GM18861 (cell line): ENCODE results near the gene CNTNAP2.

ENCODE experiments used
- ATAC-seq: cut with Tn5 transposase; IDR thresholded peaks from one replicate; pipeline ENCODE4 v1.9.1; 2021; ENCODE audit not compliant: unreplicated experiment

The CNTNAP2 gene

DNA sequence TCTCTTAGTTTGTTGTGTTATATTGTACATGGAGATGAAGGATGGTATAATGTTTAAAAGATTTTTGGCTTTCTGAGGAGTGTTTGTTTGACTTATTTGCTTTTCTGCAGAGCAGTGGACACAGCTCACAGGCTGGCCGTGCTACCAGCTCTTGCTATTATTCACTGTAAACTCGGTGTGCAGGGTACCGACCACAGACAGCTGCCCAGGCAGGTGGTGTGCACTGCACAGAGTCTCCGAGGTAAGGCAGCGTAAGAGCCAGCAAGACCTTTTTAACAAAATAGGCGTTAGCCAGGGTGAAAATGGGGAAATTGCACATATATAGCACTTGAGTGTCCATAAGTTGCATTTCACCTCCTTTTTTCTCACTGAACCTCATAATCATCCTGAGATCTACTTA is 438.0 kb downstream of the CNTNAP2 start:
- ATAC-seq: no peak

DNA sequence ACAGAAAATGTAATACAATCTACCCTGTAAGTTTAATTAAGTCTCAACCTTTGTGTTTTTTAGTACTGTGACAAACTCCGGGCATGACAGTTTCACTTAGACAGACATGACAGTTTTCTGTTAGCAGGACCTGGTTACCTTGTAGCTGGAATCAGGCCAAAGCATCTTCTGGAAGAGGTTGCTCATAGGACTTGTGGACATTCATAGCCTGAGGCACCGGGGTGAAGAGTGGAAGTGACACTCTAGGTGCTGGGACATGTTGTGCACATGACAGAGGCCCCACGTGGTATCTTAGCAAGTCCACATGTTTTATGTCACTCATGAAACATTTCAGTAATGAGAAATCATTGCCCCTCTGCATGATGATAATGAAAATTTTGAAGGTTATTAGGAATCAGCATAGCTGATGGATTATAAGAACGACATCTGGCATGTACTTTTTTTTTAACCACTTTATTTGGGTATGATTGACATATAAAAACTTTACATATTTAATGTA is 441.4 kb downstream of the CNTNAP2 start:
- no peak for ATAC-seq

DNA sequence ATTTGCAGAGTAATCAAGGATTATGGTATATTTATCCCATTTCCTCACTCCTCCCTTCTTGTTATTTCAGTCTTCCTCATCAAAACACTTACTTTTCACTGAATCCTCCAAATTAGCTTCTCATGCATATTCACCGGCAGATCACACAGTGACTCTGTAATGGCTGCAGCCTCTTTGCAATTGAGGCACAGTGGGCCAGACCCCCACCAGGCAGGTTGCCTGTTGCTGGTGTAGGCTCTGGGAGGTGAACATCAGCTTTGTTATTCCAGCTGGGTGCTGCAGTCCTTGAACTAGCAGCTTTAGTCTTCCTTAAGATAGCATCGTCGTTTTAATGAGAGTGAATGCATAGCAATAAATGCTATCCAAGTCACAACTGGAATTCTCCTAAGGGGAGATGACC is 449.3 kb downstream of the CNTNAP2 start:
- no peak for ATAC-seq

DNA sequence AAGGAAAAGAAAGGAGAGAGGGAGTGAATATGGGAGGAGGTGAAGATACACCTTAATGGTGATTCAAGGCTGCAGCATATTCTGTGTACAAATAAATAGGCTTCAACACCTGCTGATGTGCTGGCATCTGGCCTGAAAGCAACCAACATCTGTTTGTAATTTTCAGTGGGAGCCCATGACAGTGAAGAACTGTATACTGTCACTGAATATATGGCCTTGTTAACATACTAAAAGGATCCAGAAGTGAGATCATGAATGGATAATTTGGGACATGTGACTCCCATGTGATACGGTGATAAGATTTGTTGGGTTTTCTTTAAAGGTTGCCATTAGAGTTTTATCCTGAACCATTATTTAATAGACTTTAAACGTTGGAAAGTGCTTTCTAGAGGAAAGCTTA is 459.3 kb downstream of the CNTNAP2 start:
- no peak for ATAC-seq

DNA sequence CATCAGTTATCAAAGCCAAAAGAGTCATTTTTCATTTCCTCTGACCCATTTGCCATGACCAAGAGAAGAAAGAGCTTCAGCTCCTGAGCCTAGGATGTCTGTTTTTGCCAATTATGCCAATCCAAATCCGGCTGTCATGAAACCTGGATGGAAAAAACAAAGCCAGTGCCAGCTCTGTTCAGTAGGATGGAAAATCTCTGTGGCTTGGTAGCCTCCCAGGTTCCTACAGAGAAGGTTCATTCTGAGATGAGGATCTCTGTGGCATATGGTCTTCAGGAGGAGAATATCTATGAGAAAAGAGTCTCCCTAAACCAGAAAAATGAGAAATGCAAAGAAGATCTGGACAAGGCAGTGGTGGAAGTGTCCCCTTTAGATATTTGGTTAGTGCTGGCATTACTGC is 475.4 kb downstream of the CNTNAP2 start:
- ATAC-seq: no peak

DNA sequence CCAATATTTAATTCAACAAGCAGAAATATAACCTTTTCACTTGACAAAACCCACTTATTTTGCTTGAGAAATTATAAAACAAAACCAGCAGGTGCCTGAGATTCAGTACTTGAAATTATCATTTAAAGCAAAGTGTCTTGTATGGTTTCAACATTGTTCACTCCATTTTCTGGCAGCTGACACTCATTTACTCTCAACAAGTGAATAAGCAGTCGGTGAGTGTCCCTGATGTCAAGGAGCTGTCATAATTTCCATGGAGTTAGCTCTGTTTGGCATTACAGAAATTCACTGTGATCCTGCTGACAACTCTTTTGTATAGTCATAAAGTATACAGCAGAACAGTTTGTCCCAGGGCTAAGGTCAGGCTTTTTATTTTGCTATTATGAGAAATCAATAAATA is 490.0 kb downstream of the CNTNAP2 start:
- no peak for ATAC-seq

DNA sequence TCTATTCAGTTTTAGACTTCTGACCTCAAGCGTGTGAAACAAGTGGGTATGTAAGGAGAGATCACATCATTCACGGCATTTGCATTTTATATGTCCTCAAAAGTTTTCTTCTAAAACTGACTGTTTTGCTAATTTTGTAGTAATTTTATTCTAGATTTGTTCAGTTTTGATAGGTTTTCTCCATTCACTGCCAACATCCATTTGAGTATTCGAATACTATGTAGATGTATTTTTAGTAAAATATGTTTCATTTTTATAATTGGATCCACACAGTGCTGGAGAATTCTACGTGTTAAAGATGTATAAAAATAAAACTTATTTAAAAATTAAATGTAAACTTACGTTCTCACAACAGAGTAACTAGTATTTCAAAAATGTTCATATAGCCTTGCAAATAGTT is 503.0 kb downstream of the CNTNAP2 start:
- ATAC-seq: no peak

DNA sequence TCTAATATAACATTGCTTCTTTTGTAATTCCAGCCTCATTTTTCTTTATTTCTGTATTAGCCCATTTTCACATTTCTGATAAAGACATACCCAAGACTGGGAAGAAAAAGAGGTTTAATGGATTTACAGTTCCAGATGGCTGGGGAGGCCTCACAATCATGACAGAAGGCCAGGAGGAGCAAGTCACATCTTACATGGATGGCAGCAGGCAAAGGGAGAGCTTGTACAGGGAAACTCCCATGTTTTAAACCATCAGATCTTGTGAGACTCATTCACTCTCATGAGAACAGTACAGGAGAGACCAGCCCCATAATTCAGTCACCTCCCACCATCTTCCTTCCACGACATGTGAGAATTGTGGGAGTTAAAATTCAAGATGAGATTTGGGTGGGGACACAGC is 510.3 kb downstream of the CNTNAP2 start:
- ATAC-seq: no peak

DNA sequence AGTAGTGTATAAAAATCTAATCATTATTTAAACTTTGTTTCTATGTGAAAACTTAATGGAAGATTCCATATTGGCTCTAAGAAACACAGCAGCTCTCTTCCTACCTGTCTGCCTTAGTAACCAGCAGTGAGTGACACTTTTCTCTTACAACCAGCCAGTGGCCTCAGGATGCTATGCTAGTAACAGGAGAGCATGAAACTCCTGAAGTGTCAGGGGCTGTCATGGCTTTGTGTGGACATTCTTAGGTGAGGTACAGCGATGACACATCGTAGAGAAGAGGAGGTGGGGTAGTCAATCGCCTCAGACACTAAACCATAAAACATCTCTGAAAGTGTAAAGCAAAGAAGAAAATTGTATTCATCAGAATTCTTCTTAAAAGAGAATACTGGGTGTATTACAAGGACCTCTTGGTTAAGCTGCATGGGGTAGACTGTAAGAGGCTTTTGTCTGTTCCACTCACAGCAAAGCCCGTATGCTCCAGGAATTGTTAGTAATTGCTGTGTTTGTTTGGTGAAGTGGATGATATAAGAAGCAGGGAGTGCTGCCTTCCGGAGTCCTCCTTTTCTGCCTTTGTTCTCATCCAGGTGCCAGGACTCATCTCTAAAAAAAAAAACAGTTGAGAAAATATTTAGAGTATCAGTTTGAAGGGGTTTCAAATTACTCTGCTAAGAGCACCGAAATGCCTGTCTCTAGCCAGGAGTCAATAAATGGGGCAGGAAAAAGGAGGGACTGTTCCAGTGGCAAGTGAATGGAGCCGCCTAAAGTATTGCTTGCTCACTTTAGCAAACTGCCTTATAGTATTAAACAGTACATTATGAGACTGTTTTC is 518.8 kb downstream of the CNTNAP2 start:
- no peak for ATAC-seq

DNA sequence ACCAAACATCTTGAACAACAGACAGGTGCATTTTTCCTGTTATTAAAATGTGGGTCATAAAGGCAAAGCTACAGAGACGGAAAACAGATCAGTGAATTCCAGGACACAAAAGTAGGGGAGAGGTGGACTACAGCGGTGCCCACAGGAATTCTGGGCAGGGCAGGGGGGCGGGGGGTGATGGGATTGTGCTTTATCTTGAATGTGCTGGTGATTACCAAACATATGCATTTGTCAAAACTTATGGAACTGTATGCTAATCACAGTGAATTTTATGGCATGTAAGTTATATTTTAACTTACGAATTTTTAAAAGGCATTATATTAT is 519.4 kb downstream of the CNTNAP2 start:
- no peak for ATAC-seq

DNA sequence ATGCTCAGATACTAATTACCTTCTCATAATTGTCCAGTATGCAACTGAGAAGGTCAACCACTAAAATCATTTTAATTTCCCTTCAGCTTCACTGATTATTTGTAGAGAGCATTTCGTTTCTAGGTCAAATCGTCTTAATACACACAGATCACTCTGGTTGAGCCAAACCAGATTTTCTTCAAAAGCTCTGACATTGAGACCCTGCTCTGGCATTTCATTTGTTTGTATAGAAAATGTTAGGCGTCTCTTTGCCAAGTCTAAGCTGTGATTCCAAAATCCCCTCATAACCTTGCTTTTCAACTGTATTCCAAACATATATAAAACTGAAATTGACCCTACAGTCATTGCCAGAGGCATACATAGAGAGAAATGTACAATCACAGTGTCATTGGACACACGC is 520.0 kb downstream of the CNTNAP2 start:
- no peak for ATAC-seq

DNA sequence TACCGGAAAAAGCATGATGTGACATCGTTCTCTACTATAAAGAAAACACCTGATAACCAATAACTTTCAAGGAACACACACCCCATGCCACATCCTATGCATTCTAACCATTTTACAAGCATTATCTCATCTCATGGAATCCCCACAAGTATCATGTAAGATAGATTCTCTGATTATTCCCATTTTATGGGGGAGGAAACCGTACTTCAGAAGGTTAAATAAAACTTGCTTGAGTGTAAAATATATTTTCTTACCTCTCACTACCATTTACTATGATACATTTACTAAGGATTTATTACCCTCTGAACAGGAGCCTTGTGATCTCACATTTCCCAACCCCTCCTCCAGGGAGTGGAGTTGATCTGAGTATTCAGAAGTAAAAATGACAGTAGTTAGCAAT is 522.7 kb downstream of the CNTNAP2 start:
- no peak for ATAC-seq

DNA sequence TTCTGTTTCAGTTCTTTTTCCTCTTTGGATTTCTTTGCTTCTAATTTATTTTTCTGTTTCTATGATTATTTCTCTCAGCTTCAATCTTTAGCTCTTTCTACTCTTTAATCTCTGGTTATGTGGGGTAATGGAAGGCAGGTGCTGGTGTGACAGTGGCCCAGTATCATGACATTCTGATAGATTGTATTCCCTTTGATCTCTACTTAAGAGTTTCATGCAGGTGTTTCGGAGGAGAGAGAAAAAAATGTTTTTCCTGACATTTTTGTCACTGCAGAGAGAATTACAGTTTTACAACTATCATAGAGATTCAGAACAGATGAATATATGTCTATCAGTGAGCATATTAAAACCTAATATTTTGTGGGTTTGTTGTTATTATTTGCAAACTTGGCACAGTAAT is 524.9 kb downstream of the CNTNAP2 start:
- no peak for ATAC-seq

DNA sequence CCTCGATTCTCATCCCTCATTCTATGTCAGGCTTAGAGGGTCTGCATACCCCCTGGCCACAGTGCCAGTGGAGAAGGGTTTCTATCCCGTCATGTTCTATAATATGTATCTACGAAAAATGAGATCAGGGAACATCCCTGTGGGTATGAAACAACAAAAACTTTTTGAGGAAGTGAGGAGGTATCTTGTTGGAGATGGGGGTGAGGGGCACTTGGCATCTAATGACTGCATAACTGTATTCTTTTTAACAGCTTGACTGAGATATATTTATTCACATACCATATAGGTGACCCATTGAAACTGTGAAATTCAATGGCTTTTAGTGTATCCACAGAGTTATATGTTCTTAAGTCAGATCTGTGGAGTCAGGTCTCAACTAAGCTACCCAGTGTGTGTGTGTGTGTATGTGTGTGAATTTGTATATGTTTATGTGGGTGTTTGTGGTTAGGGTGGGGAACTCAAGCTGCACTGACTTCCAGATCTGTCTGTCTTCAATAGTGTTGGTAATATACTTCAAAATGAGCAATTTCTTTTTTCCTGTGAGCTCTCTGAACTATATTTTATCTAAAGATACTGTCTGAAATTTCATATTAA is 528.9 kb downstream of the CNTNAP2 start:
- no peak for ATAC-seq

DNA sequence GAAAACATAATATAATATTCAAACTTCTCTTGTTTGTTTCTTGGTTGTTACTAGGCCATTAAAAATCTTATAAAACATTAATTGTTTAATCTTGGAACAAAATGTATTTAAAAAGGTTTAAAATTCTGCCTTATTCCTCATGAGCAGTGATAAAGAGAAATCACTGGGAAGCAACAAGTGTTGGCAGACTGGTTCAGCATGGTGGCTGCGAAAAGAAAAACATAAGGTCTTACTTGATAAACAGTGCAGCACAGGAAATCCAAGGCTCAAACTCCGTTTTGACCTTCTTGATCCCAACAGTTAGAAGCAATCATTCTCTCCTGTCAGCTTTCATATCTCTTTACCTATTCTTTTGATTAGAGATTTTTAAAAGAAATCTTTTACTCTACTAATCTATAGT is 530.8 kb downstream of the CNTNAP2 start:
- ATAC-seq: no peak

DNA sequence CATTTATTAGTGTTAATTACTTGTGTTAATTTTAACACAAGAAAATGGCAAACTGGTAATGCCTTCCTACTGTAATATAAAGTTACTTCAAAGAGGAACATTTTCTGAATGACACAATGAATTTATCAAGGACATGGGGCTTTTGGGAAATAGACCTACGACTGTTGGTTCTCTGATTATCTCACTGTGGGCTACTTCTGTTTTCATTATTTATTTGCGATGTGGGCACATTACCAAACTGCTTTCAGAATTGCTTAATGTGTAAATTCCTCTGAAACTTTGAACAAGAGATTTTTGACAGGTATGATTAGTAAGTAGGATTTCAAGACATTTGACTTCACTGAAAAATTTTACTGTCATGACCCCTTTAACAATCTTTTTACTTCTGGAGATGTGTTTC is 535.6 kb downstream of the CNTNAP2 start:
- ATAC-seq: no peak

DNA sequence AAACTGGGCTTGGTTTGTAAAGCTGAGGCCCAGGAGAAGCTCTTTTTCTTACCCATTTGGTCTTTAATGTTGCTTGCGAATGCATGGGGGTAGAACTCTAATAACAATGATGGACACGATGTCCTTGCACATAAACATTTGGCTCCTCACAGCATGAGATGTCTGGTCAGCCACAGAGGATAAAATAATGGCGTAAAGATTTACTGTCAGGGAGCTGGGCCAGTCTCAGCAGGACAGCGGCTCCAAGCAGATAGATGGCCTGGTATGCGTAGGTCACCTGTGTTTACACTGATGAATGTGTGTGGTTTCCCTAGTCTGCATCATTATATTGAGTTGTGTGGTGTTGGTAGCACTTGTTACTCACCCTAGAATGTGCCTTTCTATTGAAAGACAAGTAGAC is 537.4 kb downstream of the CNTNAP2 start:
- ATAC-seq: no peak

DNA sequence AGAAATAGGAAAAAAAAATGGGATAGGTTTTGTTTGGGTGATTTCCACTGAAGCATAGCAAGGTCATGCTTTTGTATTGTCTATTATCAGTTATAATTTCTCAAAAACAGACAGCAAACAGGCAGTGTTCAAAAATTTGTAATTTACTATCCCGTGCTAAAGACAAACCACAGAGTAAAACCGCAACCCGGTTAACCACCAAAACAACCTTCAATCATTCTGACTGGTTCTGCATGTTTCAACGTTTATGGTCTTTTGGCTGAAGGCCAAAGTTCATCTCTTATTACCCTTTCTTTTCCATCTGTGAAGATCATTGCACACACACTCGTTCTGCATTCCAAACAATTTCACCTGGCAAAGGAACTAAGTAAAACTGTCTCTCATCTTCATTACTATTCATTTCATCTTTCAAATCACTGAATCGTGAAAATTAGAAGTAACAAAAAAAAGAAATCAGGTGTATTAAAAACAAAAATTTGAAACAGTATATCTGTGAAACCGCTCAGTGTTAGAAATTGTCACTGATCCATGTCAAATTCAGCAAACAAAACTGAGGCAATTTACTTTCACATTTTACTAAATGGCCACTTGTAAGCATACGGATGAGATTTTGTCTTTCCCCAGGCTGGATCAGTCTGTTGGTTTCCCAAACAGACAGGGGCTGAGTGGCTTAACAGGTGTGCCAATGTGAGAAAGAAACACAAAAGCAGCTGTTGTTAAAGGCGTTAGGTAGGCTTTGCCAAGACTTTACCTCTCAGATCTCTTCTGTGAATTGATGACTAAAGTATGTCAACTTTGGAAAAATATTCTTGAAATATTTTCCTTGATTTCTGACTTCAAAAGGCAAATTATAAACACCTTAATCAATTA is 539.6 kb downstream of the CNTNAP2 start:
- ATAC-seq: no peak

DNA sequence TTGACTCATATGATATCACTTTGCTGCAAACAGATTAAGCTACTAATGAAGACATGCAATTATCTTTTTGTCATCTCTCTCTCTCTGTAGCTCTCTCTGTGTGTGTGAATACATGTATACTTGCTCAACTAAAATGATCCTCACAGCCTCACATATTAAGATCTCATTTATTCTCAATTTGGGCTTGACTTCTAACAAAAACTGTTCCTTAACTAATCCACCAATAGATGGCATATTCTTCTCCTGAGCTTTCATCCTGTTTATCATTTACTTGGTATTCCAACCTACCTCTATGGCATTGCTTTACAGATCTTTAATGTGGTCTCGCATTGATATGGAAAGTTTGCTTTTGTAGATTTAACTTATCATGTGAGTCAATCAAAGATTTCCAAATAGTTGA is 540.4 kb downstream of the CNTNAP2 start:
- no peak for ATAC-seq

DNA sequence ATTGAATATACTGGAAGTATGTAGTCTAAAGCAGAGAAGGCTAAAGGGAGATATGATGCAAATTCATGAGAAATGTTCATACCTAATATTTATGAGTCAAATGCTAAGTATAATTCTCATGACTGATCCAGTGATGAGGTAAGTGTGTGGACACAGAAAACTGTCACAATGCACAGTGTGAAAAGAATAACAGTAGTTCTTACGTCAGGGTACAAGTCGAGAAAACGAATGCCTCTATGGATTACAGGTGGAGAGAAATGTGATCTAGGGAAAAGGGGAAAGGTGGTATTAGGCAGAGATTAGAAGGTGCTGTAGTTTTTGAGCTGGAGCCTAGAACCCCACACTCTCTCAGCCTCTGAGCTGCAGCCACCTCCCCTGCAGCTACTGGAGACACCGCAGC is 542.0 kb downstream of the CNTNAP2 start:
- no peak for ATAC-seq

DNA sequence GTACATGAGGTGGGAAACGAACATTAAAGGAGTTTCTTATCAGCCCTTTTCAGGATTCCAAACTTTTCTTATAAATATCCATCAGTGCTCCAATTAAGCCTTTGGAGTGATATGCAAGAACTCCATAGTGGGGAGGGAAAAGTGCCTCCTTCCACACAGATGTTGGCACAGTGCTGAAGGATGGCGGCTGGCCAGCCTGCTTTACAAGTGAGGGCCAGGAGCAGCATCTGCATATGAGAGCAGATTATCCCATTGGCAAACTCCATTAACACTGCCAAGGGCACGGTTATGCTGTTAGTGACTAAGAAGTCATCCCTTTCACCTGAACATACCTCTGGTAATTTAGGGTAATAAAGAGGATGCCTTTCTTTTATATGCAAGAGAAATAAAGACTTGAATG is 543.1 kb downstream of the CNTNAP2 start:
- no peak for ATAC-seq

DNA sequence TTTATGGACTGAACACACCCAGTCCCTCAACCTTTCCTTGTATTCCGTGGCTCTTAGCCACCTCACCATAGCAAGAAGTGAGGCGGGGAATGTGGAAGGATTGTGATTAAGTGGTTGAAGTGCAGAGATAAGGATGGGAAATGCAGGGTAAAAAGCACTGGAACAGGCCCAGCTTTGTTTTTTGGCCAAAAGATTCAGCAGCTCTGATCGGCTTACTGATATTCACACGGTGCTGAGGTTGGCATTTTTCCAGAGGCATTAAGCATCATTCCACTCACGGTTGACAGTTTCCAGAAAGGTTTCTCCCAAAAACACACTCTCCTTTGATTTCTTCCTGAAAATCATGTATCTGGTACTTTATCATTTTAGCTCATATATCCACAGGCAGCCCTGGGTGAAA is 544.2 kb downstream of the CNTNAP2 start:
- no peak for ATAC-seq
